Skin epidermis (tissue), 12 donors: ENCODE measurements around the gene ZNF550.

ENCODE experiments used
- H3K27ac ChIP-seq, 21 experiments: fragments of 200-600 bp; sonication (generic) in 11 of 21; one replicate each; pipeline ENCODE4 v1.5.0; 2020; ENCODE audit warnings: mild to moderate bottlenecking in 3 of 21, inconsistent platforms in 2 of 21, moderate library complexity in 2 of 21
- H3K4me3 ChIP-seq, 7 experiments: fragments of 200-600 bp; sonication (generic) in 2 of 7; one replicate each; pipeline ENCODE4 v1.5.0; 2020; ENCODE audit warnings: inconsistent platforms in 2 of 7, mild to moderate bottlenecking in 2 of 7, moderate library complexity in 1 of 7

ZNF550 gene

GRCh38 chr19:57559404-57560025, at the start of gene ZNF550:
Gene ZNF550 (minus strand): TSS chr19:57559863. CDS start chr19:57559682, 181 bp downstream.
- Histone ChIP-seq H3K4me3 (peak within 1 kb of the TSS; percentile 57 to 95 (median 85)), H3K27ac (peak within 1 kb of the TSS; percentile 14 to 91 (median 72))

GRCh38 chr19:57606931-57607330, 47.3 kb upstream of the ZNF550 start:
- H3K4me3 ChIP-seq, result no peak overlapping the region
- no peak overlapping the region for H3K27ac ChIP-seq

- peak within 1 kb of the TSS in 18 of 21 experiments; percentile 7 to 80 (median 51) for H3K27ac ChIP-seq
- H3K4me3 ChIP-seq, result peak within 1 kb of the TSS; percentile 71 to 93 (median 77)
Measured at GRCh38 chr19:57599761-57600383, 40.2 kb upstream of the ZNF550 start, which contains the start of gene ZNF530. Gene ZNF530 (plus strand): TSS chr19:57599885. CDS start chr19:57604346, 4,461 bp downstream.

GRCh38 chr19:57599377-57599760, 39.7 kb upstream of the ZNF550 start:
- Histone ChIP-seq H3K27ac (peak overlapping the region in 10 of 21 experiments; percentile 16 to 80 (median 52)), H3K4me3 (peak overlapping the region; percentile 71 to 93 (median 77))

- Histone ChIP-seq H3K4me3 (no peak overlapping the region), H3K27ac (no peak overlapping the region)
Measured at GRCh38 chr19:57587529-57587928, 27.9 kb upstream of the ZNF550 start.

GRCh38 chr19:57583521-57584416, 24.1 kb upstream of the ZNF550 start, which contains the start of gene ZIK1:
Gene ZIK1 (plus strand): TSS chr19:57584145. CDS start chr19:57584357, 212 bp downstream.
- Histone ChIP-seq H3K27ac (peak within 1 kb of the TSS in 8 of 21 experiments; percentile 4 to 64 (median 36)), H3K4me3 (peak within 1 kb of the TSS; percentile 44 to 62 (median 56))

- Histone ChIP-seq H3K27ac (peak overlapping the region in 4 of 21 experiments; percentile 4 to 64 (median 32)), H3K4me3 (peak overlapping the region in 5 of 7 experiments; percentile 44 to 62 (median 57))
Measured at GRCh38 chr19:57583104-57583520, 23.4 kb upstream of the ZNF550 start.

GRCh38 chr19:57578487-57579205, 19.0 kb upstream of the ZNF550 start, which contains the start of gene ZNF416:
Gene ZNF416 (minus strand): TSS chr19:57578911. CDS start chr19:57578704, 207 bp downstream.
- H3K4me3 ChIP-seq, result peak within 1 kb of the TSS; percentile 66 to 100 (median 92)
- H3K27ac ChIP-seq, result peak within 1 kb of the TSS in 20 of 21 experiments; percentile 14 to 94 (median 85)

- H3K27ac ChIP-seq, result no peak overlapping the region
- H3K4me3 ChIP-seq, result no peak overlapping the region
Measured at GRCh38 chr19:57576661-57577060, 17.0 kb upstream of the ZNF550 start.

- Histone ChIP-seq H3K4me3 (no peak overlapping the region), H3K27ac (no peak overlapping the region)
Measured at GRCh38 chr19:57572415-57572947, 12.8 kb upstream of the ZNF550 start.

GRCh38 chr19:57570707-57571106, 11.0 kb upstream of the ZNF550 start:
- Histone ChIP-seq H3K4me3 (no peak overlapping the region), H3K27ac (no peak overlapping the region)

- Histone ChIP-seq H3K4me3 (no peak overlapping the region), H3K27ac (no peak overlapping the region)
Measured at GRCh38 chr19:57566396-57567265, 7.0 kb upstream of the ZNF550 start.

- Histone ChIP-seq H3K4me3 (no peak overlapping the region), H3K27ac (no peak overlapping the region)
Measured at GRCh38 chr19:57563547-57563946, 3.9 kb upstream of the ZNF550 start.

GRCh38 chr19:57560049-57560491, 407 bp upstream of the ZNF550 start:
- Histone ChIP-seq H3K4me3 (peak overlapping the region; percentile 57 to 95 (median 85)), H3K27ac (peak overlapping the region in 17 of 21 experiments; percentile 14 to 91 (median 72))

- H3K4me3 ChIP-seq, result peak overlapping the region; percentile 57 to 95 (median 85)
- H3K27ac ChIP-seq, result peak overlapping the region in 18 of 21 experiments; percentile 23 to 91 (median 72)
Measured at GRCh38 chr19:57559008-57559403, 657 bp downstream of the ZNF550 start.

GRCh38 chr19:57558525-57558924, 1.1 kb downstream of the ZNF550 start:
- peak overlapping the region; percentile 57 to 95 (median 85) for H3K4me3 ChIP-seq
- peak overlapping the region in 3 of 21 experiments; percentile 72 to 91 (median 87) for H3K27ac ChIP-seq

GRCh38 chr19:57557659-57558058, 2.0 kb downstream of the ZNF550 start:
- no peak overlapping the region for H3K4me3 ChIP-seq
- H3K27ac ChIP-seq, result no peak overlapping the region

- H3K4me3 ChIP-seq, result no peak overlapping the region
- H3K27ac ChIP-seq, result no peak overlapping the region
Measured at GRCh38 chr19:57552432-57552831, 7.2 kb downstream of the ZNF550 start.
